CD4-positive, alpha-beta T cell (primary cell): ENCODE measurements around the gene RAB11FIP2. TPM values are rescaled to one million over a fixed set of nuclear protein-coding genes. Genes with fewer than 3 reads are reported as not detected.

Source experiments
- ATAC-seq: fragments of 200-7000 bp; cut with Tn5 transposase; one replicate; pipeline ENCODE4 v1.10.0; 2022; ENCODE audit warnings: mild to moderate bottlenecking; ENCODE audit not compliant: poor library complexity
- CTCF ChIA-PET: fragments of 350-600 bp; sonication (Branson Sonifier 250); formaldehyde crosslinking; loops from one replicate; lab custom pipeline; 2021; ENCODE audit warnings: antibody characterized with exemption, inconsistent platforms; lab: Charles Lee
- POLR2A ChIA-PET: fragments of 350-600 bp; sonication (Branson Sonifier 250); formaldehyde crosslinking; loops from one replicate; lab custom pipeline; 2021; ENCODE audit warnings: antibody characterized with exemption, inconsistent platforms; lab: Charles Lee
- DNase-seq, 14 experiments: peaks; one replicate each; pipeline ENCODE4 v3.0.0-alpha.2; 2013 to 2020; ENCODE audit warnings: mixed read lengths in 2 of 14
- H3K27ac ChIP-seq, 2 donors: one replicate each; pipeline versions ENCODE4 v1.5.1 to v1.7.0; 2013; ENCODE audit warnings: low read length in 2 of 2, low read depth in 1 of 2, mild to moderate bottlenecking in 1 of 2
- H3K27me3 ChIP-seq, 2 experiments: 1 replicate in 1 of 2; 2 replicates in 1 of 2; pipeline versions ENCODE4 v1.6.1 to v1.7.0; 2013; ENCODE audit warnings: low read length in 2 of 2, control low read depth in 1 of 2, mild to moderate bottlenecking in 1 of 2, moderate library complexity in 1 of 2; ENCODE audit not compliant: insufficient read depth in 2 of 2, control insufficient read depth in 1 of 2
- H3K36me3 ChIP-seq: one replicate; pipeline ENCODE4 v1.6.1; 2013; ENCODE audit warnings: low read length, control low read depth; ENCODE audit not compliant: insufficient read depth
- H3K4me1 ChIP-seq: one replicate; pipeline ENCODE4 v1.6.1; 2013; ENCODE audit warnings: low read length, control low read depth; ENCODE audit not compliant: insufficient read depth
- H3K4me3 ChIP-seq: one replicate; pipeline ENCODE4 v1.5.1; 2013; ENCODE audit warnings: mild to moderate bottlenecking, low read length, moderate library complexity
- H3K9me3 ChIP-seq, 2 experiments: 1 replicate in 1 of 2; 2 replicates in 1 of 2; pipeline versions ENCODE4 v1.6.1 to v1.7.0; 2013; ENCODE audit warnings: low read length in 2 of 2, mild to moderate bottlenecking in 2 of 2, control low read depth in 1 of 2, moderate library complexity in 1 of 2; ENCODE audit not compliant: control insufficient read depth in 1 of 2, insufficient read depth in 1 of 2
- H3K27ac Mint-ChIP-seq: one replicate; pipeline ENCODE4 v1.8.0; 2020; ENCODE audit warnings: mixed read lengths
- H3K27me3 Mint-ChIP-seq: one replicate; pipeline ENCODE4 v1.8.0; 2021; ENCODE audit warnings: mixed read lengths
- H3K36me3 Mint-ChIP-seq: one replicate; pipeline ENCODE4 v1.8.0; 2021; ENCODE audit warnings: low read depth, mixed read lengths
- H3K4me1 Mint-ChIP-seq: one replicate; pipeline ENCODE4 v1.8.0; 2021; ENCODE audit warnings: low read depth, mixed read lengths
- H3K4me3 Mint-ChIP-seq: one replicate; pipeline ENCODE4 v1.8.0; 2020; ENCODE audit warnings: mild to moderate bottlenecking, mixed read lengths
- H3K9me3 Mint-ChIP-seq: one replicate; pipeline ENCODE4 v1.8.0; 2020; ENCODE audit warnings: mixed read lengths
- intact Hi-C, 2 experiments: fragments of 100-400 bp; cut with DNase I in 1 of 2; cut with micrococcal nuclease in 1 of 2; formaldehyde crosslinking; loops; one replicate each; pipeline versions ENCODE4 v1.15.1 to v1.9.0; 2023 to 2025; cut with DNase I, micrococcal nuclease
- total RNA-seq, 174 experiments: library from RNA in 2 of 174; stranded (reverse) in 2 of 174; gene quantifications; one replicate each; pipeline ENCODE4 v1.2.3 and lab custom pipeline; 2021 to 2026
- TF ChIP-seq, protein P1 (sequence below): fragments of 200-600 bp; IDR thresholded peaks from one replicate; pipeline ENCODE4 v1.8.0; 2022; ENCODE audit warnings: antibody characterized with exemption, mild to moderate bottlenecking

The RAB11FIP2 gene
- total RNA-seq, 2 experiments from 2014 or later: 35.6 to 37.7 TPM

DNA sequence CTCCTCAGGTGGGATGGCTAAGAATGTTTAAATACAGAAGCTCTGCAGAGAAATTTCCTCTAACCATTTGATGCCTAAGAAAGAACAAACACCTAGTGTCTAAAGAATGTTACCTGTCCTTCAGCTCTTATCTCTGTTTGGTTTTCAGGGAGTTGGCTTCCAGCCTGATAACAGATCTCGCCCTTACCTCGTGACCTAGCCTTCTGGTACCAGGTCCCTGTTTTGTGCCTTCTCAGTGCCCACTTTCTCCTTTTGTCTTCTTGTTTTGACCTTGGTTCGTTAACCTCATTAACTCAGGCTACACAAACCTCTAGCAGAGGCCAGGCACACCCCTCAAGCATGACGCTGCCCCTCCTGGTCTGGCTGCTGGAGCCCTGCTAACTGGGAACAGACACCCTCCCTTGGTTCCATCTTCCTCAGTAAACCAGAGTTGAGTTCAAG lies 16.1 kb upstream of the RAB11FIP2 start:
- no peak for DNase-seq
- Histone ChIP-seq H3K27ac (no peak overlapping the region), H3K4me3 (no peak overlapping the region), H3K27me3 (peaks cover 4 to 8% of the 10 kb centered on the region in 2 experiments), H3K4me1 (no peaks in the 10 kb centered on the region), H3K36me3 (no peaks in the 10 kb centered on the region), H3K9me3 (no peaks in the 10 kb centered on the region)
- Mint-ChIP-seq H3K36me3 (no peaks in the 10 kb centered on the region), H3K4me1 (no peaks in the 10 kb centered on the region), H3K9me3 (no peaks in the 10 kb centered on the region), H3K4me3 (no peak overlapping the region), H3K27me3 (peaks cover 43% of the 10 kb centered on the region), H3K27ac (no peak overlapping the region)
- POLR2A ChIA-PET: no interaction called here
- TF ChIP-seq, protein P1, sequence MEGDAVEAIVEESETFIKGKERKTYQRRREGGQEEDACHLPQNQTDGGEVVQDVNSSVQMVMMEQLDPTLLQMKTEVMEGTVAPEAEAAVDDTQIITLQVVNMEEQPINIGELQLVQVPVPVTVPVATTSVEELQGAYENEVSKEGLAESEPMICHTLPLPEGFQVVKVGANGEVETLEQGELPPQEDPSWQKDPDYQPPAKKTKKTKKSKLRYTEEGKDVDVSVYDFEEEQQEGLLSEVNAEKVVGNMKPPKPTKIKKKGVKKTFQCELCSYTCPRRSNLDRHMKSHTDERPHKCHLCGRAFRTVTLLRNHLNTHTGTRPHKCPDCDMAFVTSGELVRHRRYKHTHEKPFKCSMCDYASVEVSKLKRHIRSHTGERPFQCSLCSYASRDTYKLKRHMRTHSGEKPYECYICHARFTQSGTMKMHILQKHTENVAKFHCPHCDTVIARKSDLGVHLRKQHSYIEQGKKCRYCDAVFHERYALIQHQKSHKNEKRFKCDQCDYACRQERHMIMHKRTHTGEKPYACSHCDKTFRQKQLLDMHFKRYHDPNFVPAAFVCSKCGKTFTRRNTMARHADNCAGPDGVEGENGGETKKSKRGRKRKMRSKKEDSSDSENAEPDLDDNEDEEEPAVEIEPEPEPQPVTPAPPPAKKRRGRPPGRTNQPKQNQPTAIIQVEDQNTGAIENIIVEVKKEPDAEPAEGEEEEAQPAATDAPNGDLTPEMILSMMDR: no peak
- no peak for ATAC-seq
- intact Hi-C loops: no loop called here
- CTCF ChIA-PET: no interaction called here

DNA sequence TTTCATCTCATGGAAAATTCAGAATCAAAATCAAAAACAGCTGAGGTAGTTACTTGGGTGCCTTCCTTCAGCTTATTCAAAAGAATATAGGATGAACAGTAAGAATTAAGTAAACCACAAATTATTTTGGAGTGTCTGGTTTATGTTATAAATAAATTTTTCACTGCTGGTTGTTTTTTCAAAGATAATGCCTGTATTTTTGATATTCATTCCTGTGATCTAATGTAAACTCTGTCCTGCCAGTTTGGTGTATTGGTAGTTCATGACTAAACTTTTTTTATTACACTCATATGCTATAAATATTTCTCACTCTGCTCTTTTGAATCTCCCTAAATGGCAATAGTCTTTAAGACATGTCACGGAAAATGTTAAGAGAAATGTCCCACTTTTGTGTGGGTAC lies 11.6 kb upstream of the RAB11FIP2 start:
- no peak overlapping the region for H3K27ac Mint-ChIP-seq
- ChIA-PET POLR2A (no interaction called here), CTCF (no interaction called here)
- Histone ChIP-seq H3K27me3 (peaks cover 4 to 8% of the 10 kb centered on the region in 2 experiments), H3K36me3 (no peaks in the 10 kb centered on the region), H3K4me1 (no peaks in the 10 kb centered on the region), H3K27ac (no peak overlapping the region), H3K4me3 (no peak overlapping the region), H3K9me3 (no peaks in the 10 kb centered on the region)
- H3K4me3 Mint-ChIP-seq: no peak overlapping the region
- H3K27me3 Mint-ChIP-seq: peaks cover 30% of the 10 kb centered on the region
- no peaks in the 10 kb centered on the region for H3K36me3 Mint-ChIP-seq
- intact Hi-C loops: no loop called here
- TF ChIP-seq, protein P1: no peak
- no peak for DNase-seq
- no peaks in the 10 kb centered on the region for H3K4me1 Mint-ChIP-seq
- ATAC-seq: no peak
- no peaks in the 10 kb centered on the region for H3K9me3 Mint-ChIP-seq

DNA sequence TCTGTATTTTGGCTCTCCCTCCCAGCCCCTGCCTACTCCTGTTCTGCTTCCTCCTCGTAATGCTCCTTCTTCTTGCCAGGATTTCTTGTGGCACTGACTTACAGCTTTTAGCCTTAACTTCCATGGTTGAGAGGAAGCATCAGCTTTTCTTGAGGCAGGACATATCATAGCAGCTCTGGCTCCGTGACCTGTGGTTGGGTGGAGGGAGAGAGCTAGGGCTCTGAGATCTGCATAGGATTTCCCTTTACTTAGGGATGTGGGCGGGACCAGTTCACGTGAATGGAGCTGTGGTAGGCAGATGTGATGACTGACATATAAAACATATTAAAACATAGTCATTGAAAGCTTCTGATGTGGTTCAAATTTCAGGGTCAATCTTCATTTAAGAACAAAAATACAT lies 10.6 kb upstream of the RAB11FIP2 start:
- POLR2A ChIA-PET: no interaction called here
- intact Hi-C loops: no loop called here

More for the DNA sequence above, 10.6 kb upstream of the RAB11FIP2 start:
- H3K4me1 ChIP-seq: no peaks in the 10 kb centered on the region
- H3K9me3 ChIP-seq: no peaks in the 10 kb centered on the region
- Mint-ChIP-seq H3K4me1 (no peaks in the 10 kb centered on the region), H3K36me3 (no peaks in the 10 kb centered on the region), H3K9me3 (no peaks in the 10 kb centered on the region), H3K27me3 (peaks cover 21% of the 10 kb centered on the region), H3K4me3 (no peak overlapping the region), H3K27ac (no peak overlapping the region)
- DNase-seq (no peak), ATAC-seq (no peak)
- CTCF ChIA-PET: no interaction called here
- H3K27ac ChIP-seq: no peak overlapping the region
- TF ChIP-seq, protein P1: no peak
- peaks cover 0 to 8% of the 10 kb centered on the region in 2 experiments for H3K27me3 ChIP-seq
- H3K36me3 ChIP-seq: no peaks in the 10 kb centered on the region
- no peak overlapping the region for H3K4me3 ChIP-seq
